Heart right ventricle (tissue), 16 donors: ENCODE measurements around the gene CLBA1. TPM values are rescaled to one million over a fixed set of nuclear protein-coding genes. Genes with fewer than 3 reads are reported as not detected.
A peak's percentile ranks its signal among the peaks of the same experiment; 100 is the strongest.
"Not testable (repeated sequence)": the region's sequence is repeated elsewhere in the genome, so short reads cannot be mapped to it uniquely, and the experiment has no call there.

Experiments
- ATAC-seq, 8 donors: fragments of 200-7000 bp; cut with Tn5 transposase; one replicate each; pipeline ENCODE4 v1.9.1; 2020; ENCODE audit warnings: mild to moderate bottlenecking in 8 of 8, moderate library complexity in 8 of 8, moderate number of reproducible peaks in 1 of 8
- DNase-seq, 2 donors: peaks; one replicate each; pipeline ENCODE4 v3.0.0-alpha.2; 2020
- H3K27ac ChIP-seq, 10 donors: fragments of 200-600 bp; sonication (generic) in 2 of 10; one replicate each; pipeline versions ENCODE4 v1.5.0 to v1.8.0; 2020 to 2022; ENCODE audit warnings: mild to moderate bottlenecking in 3 of 10
- H3K27me3 ChIP-seq, 7 donors: fragments of 200-600 bp; one replicate each; pipeline ENCODE4 v1.8.0; 2021 to 2022; ENCODE audit warnings: mild to moderate bottlenecking in 2 of 7
- H3K36me3 ChIP-seq, 9 donors: fragments of 200-600 bp; sonication (generic) in 1 of 9; one replicate each; pipeline versions ENCODE4 v1.5.0 to v1.8.0; 2020 to 2022; ENCODE audit warnings: mild to moderate bottlenecking in 2 of 9
- H3K4me1 ChIP-seq, 9 donors: fragments of 200-600 bp; sonication (generic) in 1 of 9; one replicate each; pipeline versions ENCODE4 v1.5.0 to v1.8.0; 2020 to 2022; ENCODE audit warnings: mild to moderate bottlenecking in 4 of 9
- H3K4me3 ChIP-seq, 10 donors: fragments of 200-600 bp; sonication (generic) in 2 of 10; one replicate each; pipeline versions ENCODE4 v1.5.0 to v1.8.0; 2020 to 2022; ENCODE audit warnings: mild to moderate bottlenecking in 7 of 10, moderate library complexity in 2 of 10
- H3K9me3 ChIP-seq, 11 donors: fragments of 200-600 bp in 10 of 11; sonication (generic) in 2 of 11; one replicate each; pipeline versions ENCODE4 v1.5.0 to v1.8.0; 2013 to 2022; ENCODE audit warnings: mild to moderate bottlenecking in 2 of 11, control low read depth in 1 of 11, moderate library complexity in 1 of 11
- CTCF ChIP-seq, 9 donors: fragments of 200-600 bp; sonication (generic) in 2 of 9; IDR thresholded peaks; one replicate each; pipeline versions ENCODE4 v1.5.0 to v1.8.0; 2021 to 2022; ENCODE audit warnings: antibody characterized with exemption in 9 of 9, mild to moderate bottlenecking in 5 of 9, moderate library complexity in 1 of 9
- WGBS, 2 donors: extraction: QIAGEN DNeasy Blood & Tissue Kit; methylation state at CpG; one replicate each; pipeline ENCODE4 v1.1.7; 2013; ENCODE audit warnings: inconsistent platforms in 1 of 2; 5-methylcytosine and 5-hydroxymethylcytosine counted together
- intact Hi-C, 10 donors: fragments of 100-400 bp; cut with DNase I; formaldehyde crosslinking; loops; one replicate each; pipeline versions ENCODE4 v1.11.1 to v1.14.2; 2022
- polyA plus RNA-seq, 2 donors: library from polyadenylated mRNA; stranded (reverse); fragments of 200-250 nt; gene quantifications; one replicate each; pipeline ENCODE4 v1.2.3, GENCODE V29; 2013
- total RNA-seq, 10 donors: library from RNA; stranded (reverse); fragmentation: NEBNext Ultra II Directional in 3 of 10; extraction: Animal tissue kit (Norgen Biotek cat#: 25700) in 3 of 10; gene quantifications; one replicate each; pipeline versions ENCODE4 v1.2.1 to v1.2.4, GENCODE V29; 2021 to 2023
- donor health status: Arrhythmogenic right ventricular cardiomyopathy.
- donor health status: ischemic (EF 13 %, LVEDD 7.1; RV severe dilation, severe dysfunction).
- donor health status: healthy with polysubstance abuse.
- donor health status: DM: no; HTN: yes; CAD: no.
- donor health status: DM: no; HTN: no; CAD: no.
- donor health status: ischemic (EF 25% LVEDD 6.9; RV normal size, moderate dysfunction).
- donor health status: ischemic (EF 25% LVEDD 5.7; RV mildly dilated, moderate dysfunction).
- donor health status: healthy.
- donor health status: DM: yes; HTN: yes; CAD: no.
- donor health status: Ischemic cardiomyopathy.
- donor health status: ischemic (EF 35%, LVEDD 5.7; RV mildly dilated, moderate dysfunction).
- donor health status: nonischemic (EF 11% LVEDD 7.7; RV severe dilation, severe dysfunction).
- donor health status: DM: yes; HTN: yes; CAD: no.
- donor health status: PGD.
- donor health status: ischemic (EF 29% LVEDD 5.4; RV normal size, mild dysfunction).
- donor health status: nonischemic (EF 23%, LVEDD 6.1; RV moderate dilation, normal function).

Gene CLBA1
- total and polyA plus RNA-seq, 12 donors = 1.2 to 3.5 (median 2.6) TPM

GRCh38 chr14:105028251-105028927 is 42.8 kb downstream of the CLBA1 start:
- no peak for TF ChIP-seq CTCF (IDR thresholded peaks at IDR 0.05)
- H3K27me3 ChIP-seq = peaks cover 0 to 7% (median 0%) of the 10 kb centered on the region in 7 donors
- intact Hi-C loops = no loop called here
- no peak overlapping the region for H3K4me3 ChIP-seq
- no peak for DNase-seq
- no peaks in the 10 kb centered on the region for H3K9me3 ChIP-seq
- WGBS, 2 donors = 83 to 85% methylated on average over 12 of the region's 12 CpGs
- no peaks in the 10 kb centered on the region for H3K36me3 ChIP-seq
- H3K4me1 ChIP-seq = peaks cover 0 to 43% (median 0%) of the 10 kb centered on the region in 9 donors
- no peak overlapping the region for H3K27ac ChIP-seq
- no peak for ATAC-seq

DNA sequence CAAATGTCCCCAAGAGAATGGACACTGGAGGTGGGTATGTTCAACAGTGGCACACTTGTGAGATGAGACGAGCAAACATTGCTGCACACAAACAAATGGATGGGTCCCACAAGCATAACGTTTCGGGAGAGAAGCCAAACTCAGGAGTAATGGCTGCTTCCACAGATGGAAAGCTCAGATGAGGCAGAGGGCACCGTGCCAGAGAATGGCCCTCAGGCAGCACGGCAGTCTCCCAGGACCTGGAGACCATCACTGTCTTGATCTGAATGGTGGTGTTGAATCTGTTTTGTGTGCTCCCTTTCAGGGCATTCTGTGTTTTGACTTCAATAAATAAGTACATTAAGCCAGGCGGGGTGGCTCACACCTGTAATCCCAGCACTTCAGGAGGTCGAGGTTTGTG is 43.8 kb downstream of the CLBA1 start:
- H3K9me3 ChIP-seq = no peaks in the 10 kb centered on the region
- intact Hi-C loops = no loop called here
- no peak overlapping the region for H3K4me3 ChIP-seq
- no peaks in the 10 kb centered on the region for H3K36me3 ChIP-seq
- H3K27me3 ChIP-seq = peaks cover 0 to 15% (median 0%) of the 10 kb centered on the region in 7 donors
- H3K27ac ChIP-seq = no peak overlapping the region
- peaks cover 0 to 39% (median 0%) of the 10 kb centered on the region in 9 donors for H3K4me1 ChIP-seq
- ATAC-seq (no peak), DNase-seq (no peak)
- no peak for TF ChIP-seq CTCF (IDR thresholded peaks at IDR 0.05)
- 65 to 78% methylated on average over 7 of the region's 7 CpGs for WGBS, 2 donors

DNA sequence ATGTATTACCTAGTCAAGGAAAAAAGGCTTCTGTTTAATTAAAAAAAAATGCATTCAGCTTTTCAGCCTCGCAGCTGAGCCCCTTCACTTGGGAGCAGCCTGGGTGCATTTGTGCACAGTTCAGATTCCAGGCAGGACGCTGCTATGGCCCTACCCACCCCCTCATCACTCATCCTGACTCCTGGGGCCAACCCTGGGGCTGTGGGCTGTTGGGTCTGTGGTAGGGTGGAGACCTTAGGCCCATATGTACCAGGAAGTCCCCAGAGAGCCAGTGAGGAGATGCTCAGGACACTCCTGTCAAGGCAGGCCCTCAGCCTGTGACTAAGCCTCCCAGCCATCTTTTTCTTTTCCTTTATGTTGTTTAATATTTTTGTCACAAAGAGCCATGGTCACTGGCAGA is 44.6 kb downstream of the CLBA1 start:
- Histone ChIP-seq H3K36me3 (no peaks in the 10 kb centered on the region), H3K9me3 (no peaks in the 10 kb centered on the region), H3K27ac (no peak overlapping the region), H3K27me3 (peaks cover 0 to 19% (median 0%) of the 10 kb centered on the region in 7 donors), H3K4me3 (no peak overlapping the region), H3K4me1 (peaks cover 0 to 31% (median 0%) of the 10 kb centered on the region in 9 donors)
- TF ChIP-seq CTCF (IDR thresholded peaks at IDR 0.05) = no peak
- intact Hi-C loops = no loop called here
- DNase-seq (no peak), ATAC-seq (no peak)
- WGBS, 2 donors = 88 to 92% methylated on average over 2 of the region's 2 CpGs

GRCh38 chr14:105030836-105031396 is 45.3 kb downstream of the CLBA1 start:
- 76 to 89% methylated on average over 9 of the region's 9 CpGs for WGBS, 2 donors
- Histone ChIP-seq H3K4me1 (peaks cover 0 to 24% (median 0%) of the 10 kb centered on the region in 9 donors), H3K9me3 (no peaks in the 10 kb centered on the region), H3K4me3 (no peak overlapping the region), H3K27me3 (peaks cover 0 to 19% (median 5%) of the 10 kb centered on the region in 7 donors), H3K36me3 (no peaks in the 10 kb centered on the region), H3K27ac (no peak overlapping the region)
- TF ChIP-seq CTCF (IDR thresholded peaks at IDR 0.05) = no peak
- no peak for DNase-seq
- intact Hi-C loops = no loop called here
- peak in 2 of 8 donors; percentile 29 to 58 for ATAC-seq

DNA sequence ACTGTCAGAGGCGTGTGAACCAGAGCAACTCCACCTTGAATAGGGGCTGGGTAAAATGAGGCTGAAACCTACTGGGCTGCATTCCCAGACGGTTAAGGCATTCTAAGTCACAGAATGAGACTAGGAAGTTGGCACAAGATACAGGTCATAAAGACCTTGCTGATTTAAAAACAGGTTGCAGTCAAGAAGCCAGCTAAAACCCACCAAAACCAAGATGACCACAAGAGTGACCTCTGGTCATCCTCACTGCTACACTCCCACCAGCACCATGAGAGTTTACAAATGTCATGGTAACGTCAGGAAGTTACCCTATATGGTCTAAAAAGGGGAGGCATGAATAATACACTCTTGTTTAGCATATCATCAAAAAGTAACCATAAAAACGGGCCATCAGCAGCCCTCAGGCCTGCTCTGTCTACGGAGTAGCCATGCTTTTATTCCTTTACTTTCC is 46.9 kb downstream of the CLBA1 start:
- ATAC-seq, H3K36me3 ChIP-seq, H3K4me1 ChIP-seq, DNase-seq, H3K27ac ChIP-seq, H3K9me3 ChIP-seq, intact Hi-C loops: not testable (repeated sequence)
- Histone ChIP-seq H3K4me3 (peak overlapping the region in 4 of 10 donors; percentile 21 to 60 (median 54)), H3K27me3 (peaks cover 0 to 23% (median 5%) of the 10 kb centered on the region in 7 donors)
- WGBS, 2 donors = 89 to 92% methylated on average over 5 of the region's 5 CpGs

DNA sequence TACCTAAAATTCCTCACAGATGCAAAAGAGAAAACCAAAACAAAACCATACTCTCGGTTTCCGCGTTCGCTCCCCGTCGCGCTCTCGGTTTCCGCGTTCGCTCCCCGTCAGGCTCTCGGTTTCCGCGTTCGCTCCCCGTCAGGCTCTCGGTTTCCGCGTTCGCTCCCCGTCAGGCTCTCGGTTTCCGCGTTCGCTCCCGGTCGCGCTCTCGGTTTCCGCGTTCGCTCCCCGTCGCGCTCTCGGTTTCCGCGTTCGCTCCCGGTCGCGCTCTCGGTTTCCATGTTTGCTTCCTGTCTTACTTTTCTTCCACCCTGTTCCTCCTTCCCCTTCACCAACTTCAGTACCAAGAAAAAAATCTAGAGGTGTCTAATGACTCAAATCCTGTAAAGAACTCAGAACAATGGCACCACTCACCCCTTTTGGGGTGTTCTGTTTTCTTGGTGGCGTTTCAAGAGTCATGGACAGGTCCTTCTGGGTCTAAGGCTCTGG is 47.9 kb downstream of the CLBA1 start:
- H3K9me3 ChIP-seq, ATAC-seq, H3K36me3 ChIP-seq, H3K4me1 ChIP-seq, intact Hi-C loops, DNase-seq: not testable (repeated sequence)
- peak overlapping the region in 4 of 10 donors; percentile 7 to 58 (median 32) for H3K27ac ChIP-seq
- H3K27me3 ChIP-seq = peaks cover 0 to 23% (median 5%) of the 10 kb centered on the region in 7 donors
- H3K4me3 ChIP-seq = peak overlapping the region; percentile 18 to 60 (median 48)
- 10 to 55% methylated on average over 45 of the region's 45 CpGs for WGBS, 2 donors
